NCI-H1930 (cell line): ENCODE measurements around the gene ZNF438.

Source experiments
- DNase-seq, 2 experiments: peaks; one replicate each; lab custom pipeline; 2025; lab: John Stamatoyannopoulos, UW

ZNF438 gene

DNA sequence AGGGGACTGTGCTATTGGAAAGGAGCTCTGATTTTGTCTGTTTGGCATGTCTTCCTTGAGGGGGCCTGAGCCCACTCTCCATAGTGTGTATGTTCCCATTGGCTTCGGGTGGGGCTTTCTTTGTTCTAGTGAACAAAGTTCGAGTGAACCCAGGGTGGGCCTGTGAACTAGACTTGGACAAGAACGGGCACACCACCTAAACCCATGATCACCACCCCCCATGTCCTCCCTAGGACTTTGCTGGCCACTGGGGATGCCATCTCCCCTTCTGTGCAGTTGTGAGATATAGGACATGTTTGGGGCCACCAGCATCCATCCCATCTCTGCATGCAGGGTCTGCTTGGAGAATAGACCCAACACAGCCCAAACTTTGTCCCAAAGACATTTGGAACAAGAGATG, 206.6 kb downstream of the ZNF438 start:
- no peak for DNase-seq

DNA sequence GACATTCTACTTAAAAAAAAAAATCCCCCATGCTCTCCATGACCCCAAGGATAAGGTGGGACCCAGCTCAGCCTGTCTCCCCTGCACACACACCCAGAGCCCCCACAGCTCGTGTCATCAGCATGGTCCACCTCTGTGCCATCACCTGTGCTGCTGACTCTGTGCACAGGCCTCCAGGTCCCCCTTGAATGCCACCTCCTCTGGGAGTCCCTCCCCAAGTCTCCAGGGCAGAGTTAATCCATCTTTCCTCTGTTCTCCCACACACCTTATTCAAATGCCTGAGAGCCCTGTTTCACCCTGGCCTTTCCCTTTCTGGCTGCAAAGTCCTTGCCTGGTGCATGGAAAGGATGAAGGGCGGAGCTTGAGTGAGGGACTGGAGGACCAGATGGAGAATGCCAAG, 208.0 kb downstream of the ZNF438 start:
- DNase-seq: no peak

DNA sequence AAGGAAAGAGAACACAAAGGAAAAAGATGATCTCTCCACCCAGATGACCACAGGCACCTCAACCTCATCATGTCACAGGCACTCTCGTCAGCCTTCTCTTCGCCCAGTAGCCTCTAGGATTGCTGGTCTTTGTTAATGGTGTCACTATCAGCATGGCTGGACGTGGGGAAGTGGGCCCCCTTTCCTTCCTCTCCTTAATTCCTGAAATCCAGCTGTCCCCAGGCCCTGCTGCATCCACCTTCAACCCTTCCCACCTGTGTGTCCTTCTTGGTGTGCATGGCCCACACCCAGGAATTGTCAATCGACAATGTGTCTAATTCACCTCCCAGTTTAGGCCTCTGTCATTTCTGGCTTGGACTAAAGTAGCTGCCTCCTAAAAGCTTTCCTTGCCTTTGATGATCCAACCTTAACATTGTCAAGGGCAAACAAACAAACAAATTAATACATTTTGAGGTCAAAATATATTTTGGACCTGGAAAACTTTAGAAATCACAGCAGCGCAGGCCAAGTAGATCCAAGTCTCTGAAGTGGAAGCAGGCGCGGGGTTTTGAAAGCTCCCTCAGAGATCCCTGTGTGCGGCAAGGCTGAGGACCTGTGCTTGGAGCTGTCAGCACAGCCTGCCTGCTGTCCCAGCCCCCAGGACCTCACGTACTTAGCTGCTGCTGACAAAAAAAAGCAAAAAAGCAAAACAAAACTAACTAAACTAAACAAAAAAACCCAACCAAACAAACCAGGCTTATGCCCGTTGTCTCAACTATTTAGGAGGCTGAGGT, 208.8 kb downstream of the ZNF438 start:
- DNase-seq: no peak

DNA sequence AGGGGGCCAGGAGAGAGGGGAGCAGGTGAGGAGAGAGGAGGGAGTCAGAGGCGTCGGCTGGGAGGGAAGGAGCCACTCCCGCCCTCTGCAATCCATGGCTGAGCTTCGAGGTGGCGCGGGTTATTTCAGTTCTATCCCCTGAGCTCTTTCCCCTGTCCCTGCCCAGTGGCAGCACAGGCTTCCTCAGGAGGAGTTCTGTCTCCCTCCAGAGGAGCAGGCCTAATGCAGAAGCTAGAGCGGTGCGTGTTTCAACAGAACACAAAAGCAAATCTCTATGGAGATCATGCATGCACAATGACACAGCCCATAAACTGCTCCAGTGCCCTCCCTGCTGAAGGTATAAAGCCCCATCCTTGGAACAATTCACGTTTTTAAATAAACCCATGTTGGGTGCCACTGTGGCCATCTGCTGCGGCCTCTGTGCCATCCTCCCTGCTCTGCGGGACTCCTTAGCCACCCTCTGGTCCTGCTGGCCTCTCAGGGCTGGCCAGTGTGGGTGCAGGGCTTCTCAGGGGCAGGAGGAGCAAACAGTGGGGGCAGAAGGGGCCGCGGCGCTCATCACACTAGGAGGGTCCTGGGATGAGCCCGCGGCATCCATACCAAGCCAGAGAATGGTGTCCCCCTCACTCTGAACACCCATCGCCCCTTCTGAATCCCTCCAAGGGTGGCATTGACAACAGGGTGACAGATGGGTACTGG, 209.5 kb downstream of the ZNF438 start:
- DNase-seq: no peak

DNA sequence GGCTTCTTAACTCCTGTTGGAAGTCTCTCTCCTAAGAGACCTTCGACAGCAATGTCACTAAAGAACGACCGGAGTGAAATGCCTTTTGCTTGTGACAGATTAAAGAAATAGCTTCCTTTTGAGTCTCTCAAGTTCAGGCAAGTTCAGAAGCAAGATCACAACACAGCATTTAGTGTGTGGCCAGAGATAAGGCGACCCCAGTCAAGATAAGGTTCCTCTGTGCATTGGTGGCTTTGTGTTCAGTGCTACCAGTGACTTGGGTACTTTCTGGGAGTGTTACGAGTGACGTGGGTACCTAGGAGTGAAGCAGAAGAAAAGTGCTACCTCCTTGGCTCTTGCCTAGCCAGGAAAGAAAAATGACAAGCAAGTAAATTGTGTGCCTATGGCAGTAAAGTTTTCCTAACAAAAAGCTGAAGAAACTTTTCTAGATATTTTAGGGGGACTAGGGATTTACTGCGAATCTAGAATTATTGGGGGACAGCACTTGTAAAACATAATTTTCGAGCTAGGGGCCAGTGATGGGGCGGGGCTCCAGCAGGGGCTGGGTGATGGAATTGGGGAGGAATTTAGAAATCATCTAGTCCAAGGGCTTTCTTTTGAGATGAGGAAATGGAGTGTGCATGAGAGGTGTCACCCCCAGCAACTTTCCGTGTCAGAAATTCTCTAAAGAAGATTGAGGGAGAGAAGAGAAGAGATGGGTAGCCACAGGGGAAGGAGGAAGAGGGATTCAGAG, 210.2 kb downstream of the ZNF438 start:
- DNase-seq: no peak

DNA sequence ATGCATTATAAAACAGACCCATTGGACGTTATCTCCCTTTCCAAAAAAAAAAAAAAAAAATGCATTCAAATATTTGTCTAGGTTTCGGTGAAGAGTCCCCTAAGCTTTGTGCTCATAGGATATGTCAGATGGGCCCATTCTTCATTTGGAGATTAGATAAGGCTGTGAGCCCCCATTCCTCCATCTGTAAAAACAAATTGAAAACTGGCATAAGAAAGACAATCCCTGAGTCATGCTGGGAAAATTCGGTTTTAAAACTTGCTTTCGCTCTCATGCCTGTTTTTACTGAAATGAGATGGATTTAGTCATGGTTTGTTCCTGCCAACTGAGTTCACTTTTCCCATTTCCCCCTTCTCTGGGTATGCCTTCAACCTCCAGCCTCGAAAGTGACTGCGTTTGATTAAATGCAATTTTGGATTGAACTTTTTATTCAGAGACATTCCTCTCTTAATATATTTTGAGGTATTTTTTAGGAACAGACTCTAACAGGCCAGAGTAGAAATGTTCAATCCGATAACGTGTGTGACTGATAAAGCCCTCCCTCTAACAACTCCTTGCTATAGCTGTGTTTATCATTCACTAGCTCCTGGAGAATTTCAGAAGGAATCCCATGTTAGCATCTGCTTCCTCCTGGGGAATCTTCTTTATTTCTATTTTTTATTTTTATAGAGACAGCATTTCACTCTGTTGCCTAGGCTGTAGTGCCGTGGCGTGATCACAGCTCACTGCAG, 211.2 kb downstream of the ZNF438 start:
- DNase-seq: no peak

DNA sequence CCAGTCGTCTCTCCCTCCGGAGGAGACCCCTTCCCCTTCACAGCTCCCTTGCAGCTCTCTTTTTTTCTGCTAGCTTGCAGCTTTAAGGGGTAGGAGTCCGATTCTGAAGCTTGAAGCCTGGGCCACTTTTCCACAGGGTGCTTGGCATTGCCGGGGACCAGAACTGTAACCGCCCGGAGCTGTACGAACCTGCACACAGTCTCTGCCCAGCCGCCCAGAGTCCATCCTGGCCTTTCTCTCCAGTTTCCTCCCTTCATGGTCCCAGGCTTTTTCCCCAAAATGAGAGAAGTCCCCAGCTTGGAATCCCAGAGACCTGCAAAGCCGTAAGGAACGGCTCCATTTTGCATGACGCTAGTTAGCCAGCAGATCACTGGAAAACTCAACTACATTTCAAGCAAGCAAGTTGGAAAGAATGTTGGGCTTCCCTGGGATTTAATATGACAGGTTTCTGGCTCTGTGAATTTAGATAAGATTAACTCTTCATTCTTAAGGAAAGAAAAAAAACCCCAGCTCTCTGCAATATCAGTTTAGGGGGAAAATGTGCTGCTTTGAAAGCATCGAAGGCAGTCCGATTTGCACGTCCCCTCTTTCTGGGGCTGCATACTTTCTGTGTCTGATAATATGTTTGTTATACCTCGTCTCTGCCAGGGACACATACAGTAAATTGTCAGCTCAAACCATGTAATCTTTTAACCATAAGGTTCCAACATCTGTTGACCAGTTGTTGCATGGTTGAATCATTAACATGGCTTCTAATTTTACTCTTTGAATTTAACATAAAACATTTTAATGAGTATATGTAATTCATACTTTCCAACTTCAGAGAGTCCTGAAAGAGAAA, 212.1 kb downstream of the ZNF438 start:
- DNase-seq: no peak

DNA sequence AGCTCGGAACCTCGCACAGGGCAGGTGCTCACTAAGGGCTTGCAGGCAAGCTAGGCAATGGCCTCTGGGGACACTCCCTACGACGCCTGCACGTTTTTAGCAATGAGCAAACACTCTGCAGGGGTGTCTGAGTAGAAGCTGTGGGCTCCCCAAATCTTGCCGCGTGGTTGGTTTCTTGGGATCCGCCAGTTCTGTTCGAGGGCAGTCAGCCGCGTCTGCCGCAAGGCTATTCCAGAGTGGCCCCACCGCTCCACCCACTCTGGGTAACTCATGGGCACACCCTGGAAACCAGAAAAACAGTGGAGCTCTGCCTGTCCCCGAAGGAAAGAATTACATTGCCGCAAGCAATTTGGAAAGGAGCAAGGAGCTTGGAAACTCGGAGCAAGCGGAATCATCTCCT, 212.8 kb downstream of the ZNF438 start:
- no peak for DNase-seq

DNA sequence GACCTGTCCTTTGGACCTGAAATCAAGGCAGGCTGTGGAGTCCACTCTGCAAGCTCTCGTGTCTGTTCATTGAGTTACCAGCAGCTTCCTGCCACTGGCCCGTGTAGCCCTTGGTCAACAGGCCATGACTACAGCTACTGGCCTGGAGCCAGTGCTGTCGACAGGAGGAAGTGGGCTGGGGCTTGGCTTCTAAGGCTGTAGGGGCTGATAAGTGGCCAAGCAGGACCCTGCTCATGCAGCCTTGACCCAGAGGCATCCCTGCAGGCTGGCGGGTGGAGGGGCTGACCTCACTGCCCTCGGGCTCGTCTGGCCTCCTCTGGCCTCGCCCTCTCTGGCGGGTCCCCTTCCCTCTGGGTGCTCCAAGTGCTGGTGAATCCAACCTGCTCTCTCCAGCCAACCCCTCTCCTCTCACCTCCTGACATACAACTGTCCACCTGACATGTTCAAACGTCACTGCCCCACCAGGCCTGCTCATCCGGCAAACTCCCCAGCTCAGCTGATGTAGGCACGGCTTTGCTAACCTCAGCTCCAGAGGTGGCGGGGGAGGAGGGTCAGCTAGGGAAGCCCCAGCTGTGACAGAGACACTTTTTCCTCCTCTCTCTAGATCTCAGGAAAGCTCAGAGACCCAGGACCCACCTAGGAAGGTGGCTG, 213.5 kb downstream of the ZNF438 start:
- no peak for DNase-seq

DNA sequence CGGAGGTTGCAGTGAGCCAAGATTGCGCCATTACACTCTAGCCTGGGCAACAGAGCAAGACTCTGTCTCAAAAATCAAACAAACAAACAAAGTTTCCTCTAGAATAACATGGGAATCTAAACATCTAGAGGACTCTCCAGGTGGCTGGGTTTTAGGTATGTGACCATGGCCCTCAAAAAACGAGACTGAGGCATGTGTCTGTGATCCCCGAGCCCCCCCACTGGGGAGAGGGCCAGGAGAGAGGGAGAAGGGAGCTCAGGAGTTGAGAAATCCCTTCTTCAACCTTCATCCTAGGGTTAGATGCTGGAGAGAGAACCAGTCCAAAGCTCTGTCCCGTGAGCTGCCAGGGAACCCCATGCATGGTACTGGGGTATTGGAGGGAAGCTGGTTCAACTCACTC, 214.1 kb downstream of the ZNF438 start:
- no peak for DNase-seq

DNA sequence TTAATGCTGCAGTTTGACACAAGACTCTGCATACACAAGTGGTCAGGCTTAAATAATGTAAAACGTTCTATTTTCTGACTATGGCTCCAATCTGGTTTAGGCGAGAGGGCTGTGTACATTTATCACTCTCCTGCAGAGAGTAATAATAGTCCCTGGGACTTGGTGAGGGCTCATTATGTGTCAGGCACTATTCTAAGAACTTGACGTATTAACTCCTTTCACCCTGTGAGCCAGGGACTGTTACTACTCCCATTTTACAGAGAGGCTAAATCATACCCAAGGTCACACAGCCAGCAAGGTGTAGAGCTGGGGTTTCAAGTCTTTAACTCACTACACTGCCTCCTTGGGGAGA, 214.9 kb downstream of the ZNF438 start:
- DNase-seq: no peak

DNA sequence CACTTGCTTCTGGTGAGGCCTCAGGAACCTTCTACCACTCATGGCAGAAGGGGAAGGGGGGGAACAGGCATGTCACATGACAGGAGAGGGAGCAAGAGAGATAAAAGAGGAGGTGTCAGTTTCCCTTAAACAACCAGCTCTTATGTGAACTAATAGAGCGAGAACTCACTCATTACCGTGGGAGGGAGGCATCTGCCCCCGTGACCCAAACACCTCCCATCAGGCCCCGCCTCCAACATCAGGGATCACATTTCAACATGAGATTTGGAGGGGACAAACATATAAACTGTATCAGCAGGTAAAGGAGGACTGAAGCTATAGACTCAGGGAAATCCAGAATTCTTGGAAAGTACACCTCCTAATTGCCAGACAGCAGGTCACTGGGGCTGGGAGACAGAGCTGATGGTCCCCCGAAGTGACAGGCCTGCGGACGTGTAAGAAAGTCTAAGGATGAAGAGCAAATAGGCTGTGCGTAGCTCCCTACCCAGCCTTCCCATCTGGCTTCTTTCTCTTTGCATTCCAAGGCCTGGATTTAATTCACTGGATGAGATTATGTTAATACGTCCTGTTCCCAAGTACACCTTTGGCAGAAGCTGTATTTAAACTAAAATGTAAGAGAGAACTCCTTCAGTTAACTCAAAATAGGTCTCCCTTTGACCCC, 215.4 kb downstream of the ZNF438 start:
- no peak for DNase-seq

DNA sequence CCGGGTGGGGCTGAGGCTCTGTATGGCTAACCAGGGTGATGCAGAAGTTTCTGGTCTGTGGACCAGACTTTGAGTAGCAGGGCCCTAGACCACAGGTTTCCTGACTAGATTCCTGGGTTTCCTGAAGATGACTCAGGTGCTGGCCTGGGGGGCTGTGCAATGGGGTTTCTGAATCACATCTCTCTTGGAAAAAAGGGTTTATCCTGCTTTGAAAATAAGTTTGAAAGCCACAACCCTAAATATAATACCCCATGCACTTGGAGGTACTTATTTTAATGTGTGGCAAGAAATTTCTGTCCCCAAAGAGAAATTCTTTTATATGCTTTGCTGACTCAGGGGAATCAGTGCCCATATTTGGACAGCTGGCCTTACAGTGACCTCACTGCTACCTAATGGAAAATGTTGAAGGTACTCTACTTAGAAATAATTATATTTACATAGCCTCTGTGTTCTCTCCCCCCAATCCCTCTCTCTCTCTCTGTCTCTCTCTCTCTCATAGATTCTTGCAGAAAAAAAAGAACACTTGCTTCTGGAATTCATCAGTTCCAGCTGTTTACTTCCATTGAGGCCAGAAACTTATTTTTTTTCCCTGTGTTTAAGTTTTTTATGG, 217.7 kb downstream of the ZNF438 start:
- DNase-seq: no peak

DNA sequence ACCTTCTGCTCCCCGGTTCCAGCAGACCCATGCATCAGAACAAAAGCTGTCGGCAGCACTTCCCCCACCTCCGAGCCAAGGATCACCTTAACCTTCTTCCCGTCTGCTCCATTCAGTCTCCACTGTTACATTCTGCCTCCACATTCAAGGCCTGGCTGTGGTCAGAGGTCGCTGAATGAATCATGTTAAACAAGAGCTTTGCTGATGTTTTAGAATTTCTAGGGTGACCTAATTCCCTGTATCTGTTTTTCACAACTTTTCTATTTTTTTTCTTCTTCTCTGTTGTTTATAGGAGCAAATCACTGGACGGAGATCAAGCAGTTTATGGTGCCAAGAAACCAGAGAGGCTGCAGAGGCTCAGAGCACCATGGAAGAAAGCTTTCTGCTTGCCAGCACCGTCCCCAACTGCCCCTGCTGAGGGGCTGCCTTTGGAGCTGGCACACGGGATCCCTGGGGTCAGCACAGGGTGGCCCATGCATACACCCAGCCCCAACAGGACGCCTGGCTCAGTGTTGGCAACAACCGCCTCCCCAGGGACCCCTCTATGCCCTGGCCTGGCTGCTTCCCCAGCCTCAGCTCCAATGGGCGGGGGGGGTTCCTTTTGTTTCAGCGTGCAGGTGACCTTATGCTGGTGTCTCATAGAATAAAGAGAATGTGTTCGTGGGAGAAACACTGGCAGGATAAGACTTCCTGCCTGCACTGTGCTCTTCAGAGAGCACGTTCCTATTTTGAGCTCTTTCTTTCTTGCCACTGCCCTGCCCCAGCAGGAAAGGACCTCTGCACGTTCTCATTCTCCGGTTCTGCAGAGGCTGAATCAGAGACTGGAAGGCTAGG, 219.4 kb downstream of the ZNF438 start:
- no peak for DNase-seq

DNA sequence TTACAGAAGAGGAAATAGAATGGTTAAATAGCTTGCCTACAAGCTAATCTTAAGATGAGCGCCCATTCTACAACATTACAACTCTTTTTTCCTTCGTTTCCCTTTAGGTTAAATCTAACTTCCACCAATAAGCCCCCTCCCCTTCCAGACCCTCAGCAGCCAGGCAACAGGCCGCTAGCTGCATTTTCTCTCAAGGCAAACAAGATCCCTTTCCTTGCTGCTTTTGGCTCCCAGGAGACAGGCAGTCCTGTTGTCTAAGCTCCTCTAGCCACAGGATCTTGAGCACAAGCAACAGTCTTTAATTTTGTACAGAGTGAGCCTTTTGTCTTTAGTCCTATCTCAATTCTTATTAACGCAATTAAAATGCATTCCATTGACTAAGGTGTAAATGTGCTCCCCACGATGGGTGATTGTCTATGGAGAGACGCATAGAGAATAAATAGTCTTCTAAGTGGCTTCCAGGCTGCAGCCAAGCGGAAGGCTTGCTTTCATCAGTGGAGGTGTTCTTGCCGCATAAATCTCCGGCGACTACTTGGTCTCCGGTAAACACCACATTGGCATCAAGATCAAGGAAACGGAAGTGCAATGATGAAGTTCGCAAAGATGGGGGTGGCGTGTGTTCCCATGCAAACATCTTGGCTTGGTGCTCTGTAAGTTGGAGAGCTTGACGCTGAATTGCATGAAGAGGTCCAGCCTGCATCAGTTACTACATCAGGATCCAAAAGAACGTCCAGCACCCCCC, 220.2 kb downstream of the ZNF438 start:
- DNase-seq: no peak

DNA sequence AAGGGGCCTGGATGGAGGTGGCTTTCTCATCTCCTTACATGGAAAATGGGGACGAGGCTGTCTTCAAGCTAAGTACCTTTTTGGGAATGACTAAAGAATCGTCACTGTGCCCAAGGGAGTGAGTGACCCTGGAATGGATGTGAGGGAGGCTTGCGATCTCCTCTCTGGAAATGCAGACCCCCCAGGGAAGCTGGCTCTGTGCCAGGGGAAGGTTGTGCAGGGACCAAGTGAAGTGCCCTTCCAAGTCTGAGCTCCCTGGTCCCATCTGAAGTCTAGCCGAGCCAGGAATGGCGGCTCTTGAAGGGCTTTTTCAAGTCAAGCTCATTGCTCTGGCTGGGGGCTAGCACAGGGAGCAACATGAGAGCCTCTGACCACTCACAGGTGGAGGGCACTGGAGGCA, 221.2 kb downstream of the ZNF438 start:
- no peak for DNase-seq

DNA sequence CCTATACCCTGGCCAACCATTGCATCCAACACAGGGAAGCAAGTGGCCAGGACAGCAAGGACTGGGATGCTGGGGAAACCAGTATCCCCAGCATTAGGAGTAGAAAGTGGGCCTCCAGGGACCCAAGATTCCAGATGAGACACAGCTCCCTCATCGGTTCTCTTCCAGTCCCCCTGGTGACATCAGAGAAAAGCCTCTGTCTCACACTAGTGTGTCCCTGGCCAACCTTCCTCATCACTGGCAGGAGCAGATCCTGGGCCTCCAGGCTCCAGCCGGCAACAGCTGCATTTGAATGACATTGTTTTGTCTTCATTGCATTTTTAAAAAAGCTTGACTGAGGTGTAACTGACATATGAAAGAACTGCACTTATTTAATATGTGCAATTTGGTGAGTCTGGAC, 224.8 kb downstream of the ZNF438 start:
- DNase-seq: no peak

DNA sequence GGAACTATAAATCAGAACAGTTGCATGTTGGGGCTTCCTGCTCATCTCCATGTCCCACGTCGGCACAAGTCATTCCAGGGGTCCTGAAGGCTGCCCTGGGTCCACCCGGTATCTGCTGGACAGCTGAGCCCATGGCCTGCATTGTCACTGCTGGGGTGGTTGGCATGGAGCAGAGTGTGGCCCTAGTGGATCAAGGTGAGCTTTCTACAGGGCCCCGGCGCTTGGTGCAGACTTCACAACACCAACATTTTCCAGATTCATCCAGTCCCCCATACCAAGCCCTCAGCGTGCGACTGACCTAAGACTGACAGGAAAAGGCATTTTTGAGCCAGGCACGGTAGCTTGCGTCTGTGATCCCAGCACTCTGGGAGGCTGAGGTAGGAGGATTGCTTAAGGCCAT, 226.6 kb downstream of the ZNF438 start:
- DNase-seq: no peak
